Esophagus muscularis mucosa (tissue), 4 donors: ENCODE data around the gene PEX14.

Experiments used
- EP300 ChIP-seq: sonication (generic); formaldehyde crosslinking; IDR thresholded peaks from one replicate; pipeline ENCODE4 v1.6.1; 2017; ENCODE audit warnings: antibody characterized with exemption
- POLR2A ChIP-seq: fragments of 450-650 bp; IDR thresholded peaks from one replicate; pipeline ENCODE4 v1.6.1; 2017; ENCODE audit warnings: antibody characterized with exemption, moderate library complexity, mild to moderate bottlenecking, low read depth
- POLR2AphosphoS5 ChIP-seq, 2 donors: sonication (generic); formaldehyde crosslinking; IDR thresholded peaks; one replicate each; pipeline ENCODE4 v1.6.1; 2017; ENCODE audit warnings: antibody characterized with exemption in 2 of 2
- TF ChIP-seq, protein P1 (sequence below), 3 experiments: fragments of 200-600 bp in 2 of 3; fragments of 450-650 bp in 1 of 3; sonication (generic) in 2 of 3; IDR thresholded peaks; one replicate each; pipeline ENCODE4 v1.5.1; 2017 to 2019; ENCODE audit warnings: antibody characterized with exemption in 3 of 3, mild to moderate bottlenecking in 2 of 3, moderate library complexity in 1 of 3

DNA sequence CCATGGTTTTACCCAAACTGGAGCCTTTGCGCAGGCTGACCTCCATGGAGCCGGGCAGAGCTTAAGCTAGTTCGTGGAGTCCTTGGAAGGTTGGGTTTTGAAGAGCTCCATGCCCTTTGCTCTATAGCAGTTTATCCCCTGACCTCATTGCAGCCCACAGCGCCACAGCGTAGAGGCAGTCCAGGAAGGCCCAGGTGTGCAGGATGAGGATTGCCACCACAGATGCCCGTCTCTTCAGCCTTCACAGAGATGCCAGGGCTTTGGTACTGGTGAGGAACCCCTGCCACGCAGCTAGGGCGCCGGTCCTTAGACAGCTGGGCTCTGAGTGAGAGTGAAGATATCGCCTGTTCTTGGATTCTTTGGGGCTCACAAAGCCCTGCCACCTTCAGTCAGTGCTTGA is 138.6 kb downstream of the PEX14 start:
- TF ChIP-seq, protein P1, sequence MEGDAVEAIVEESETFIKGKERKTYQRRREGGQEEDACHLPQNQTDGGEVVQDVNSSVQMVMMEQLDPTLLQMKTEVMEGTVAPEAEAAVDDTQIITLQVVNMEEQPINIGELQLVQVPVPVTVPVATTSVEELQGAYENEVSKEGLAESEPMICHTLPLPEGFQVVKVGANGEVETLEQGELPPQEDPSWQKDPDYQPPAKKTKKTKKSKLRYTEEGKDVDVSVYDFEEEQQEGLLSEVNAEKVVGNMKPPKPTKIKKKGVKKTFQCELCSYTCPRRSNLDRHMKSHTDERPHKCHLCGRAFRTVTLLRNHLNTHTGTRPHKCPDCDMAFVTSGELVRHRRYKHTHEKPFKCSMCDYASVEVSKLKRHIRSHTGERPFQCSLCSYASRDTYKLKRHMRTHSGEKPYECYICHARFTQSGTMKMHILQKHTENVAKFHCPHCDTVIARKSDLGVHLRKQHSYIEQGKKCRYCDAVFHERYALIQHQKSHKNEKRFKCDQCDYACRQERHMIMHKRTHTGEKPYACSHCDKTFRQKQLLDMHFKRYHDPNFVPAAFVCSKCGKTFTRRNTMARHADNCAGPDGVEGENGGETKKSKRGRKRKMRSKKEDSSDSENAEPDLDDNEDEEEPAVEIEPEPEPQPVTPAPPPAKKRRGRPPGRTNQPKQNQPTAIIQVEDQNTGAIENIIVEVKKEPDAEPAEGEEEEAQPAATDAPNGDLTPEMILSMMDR (IDR thresholded peaks at IDR 0.05): no peak
- TF ChIP-seq POLR2AphosphoS5 (IDR thresholded peaks at IDR 0.05) (no peak), POLR2A (no peak), EP300 (no peak)
